HS-5 (cell line): ENCODE results near the gene ATPAF2.
A peak's percentile ranks its signal among the peaks of the same experiment; 100 is the strongest.

ENCODE experiments used
- DNase-seq: peaks from one replicate; pipeline ENCODE4 v3.0.0-alpha.2; 2012; ENCODE audit warnings: low read depth

The ATPAF2 gene

GRCh38 chr17:17985555-17985954, 53.4 kb downstream of the ATPAF2 start:
- DNase-seq: no peak

GRCh38 chr17:17985153-17985552, 53.8 kb downstream of the ATPAF2 start:
- DNase-seq: no peak

- DNase-seq: no peak
Observed at GRCh38 chr17:17983776-17984175, 55.2 kb downstream of the ATPAF2 start.

- DNase-seq: no peak
Observed at GRCh38 chr17:17983376-17983775, 55.6 kb downstream of the ATPAF2 start.

GRCh38 chr17:17982801-17983200, 56.2 kb downstream of the ATPAF2 start:
- DNase-seq: no peak

GRCh38 chr17:17981330-17981729, 57.6 kb downstream of the ATPAF2 start:
- DNase-seq: no peak

GRCh38 chr17:17979778-17980177, 59.2 kb downstream of the ATPAF2 start:
- no peak for DNase-seq

GRCh38 chr17:17978481-17979424, 60.2 kb downstream of the ATPAF2 start:
- DNase-seq: no peak

GRCh38 chr17:17976931-17977570, 61.9 kb downstream of the ATPAF2 start:
- no peak for DNase-seq

GRCh38 chr17:17975436-17975835, 63.5 kb downstream of the ATPAF2 start:
- DNase-seq: no peak

GRCh38 chr17:17972952-17973254, 66.1 kb downstream of the ATPAF2 start:
- no peak for DNase-seq

- peak; percentile 100 for DNase-seq
Observed at GRCh38 chr17:17972126-17972951, 66.6 kb downstream of the ATPAF2 start, which contains the start of the genes DRC3 and TOM1L2. TSS of gene DRC3 (plus strand) at chr17:17972862. CDS start at chr17:17977599, 4,737 bp downstream. TSS of gene TOM1L2 (minus strand) at chr17:17972400. CDS start at chr17:17972313, 87 bp downstream.

GRCh38 chr17:17971431-17972125, 67.4 kb downstream of the ATPAF2 start:
- DNase-seq: no peak

GRCh38 chr17:17970699-17971430, 68.1 kb downstream of the ATPAF2 start:
- no peak for DNase-seq
